NT2/D1 (cell line): ENCODE measurements around the gene NBPF1.
"Not testable (repeated sequence)": the region's sequence is repeated elsewhere in the genome, so short reads cannot be mapped to it uniquely, and the experiment has no call there.

Experiments used
- SUZ12 ChIP-seq: IDR thresholded peaks from 2 replicates; pipeline ENCODE4 v1.6.1; 2011; ENCODE audit not compliant: insufficient read length, insufficient read depth; ENCODE audit errors: extremely low read depth
- YY1 ChIP-seq: IDR thresholded peaks from 2 replicates; pipeline ENCODE4 v1.6.1; 2011; ENCODE audit not compliant: insufficient read length, insufficient read depth
- ZNF274 ChIP-seq: IDR thresholded peaks from 2 replicates; pipeline ENCODE4 v1.6.1; 2011; ENCODE audit warnings: mild to moderate bottlenecking, low read depth, low read length

GRCh38 chr1:16651560-16651959, 38.2 kb upstream of the NBPF1 start:
- TF ChIP-seq ZNF274, SUZ12, YY1: not testable (repeated sequence)
